HG02610 (cell line): ENCODE data around the gene DPEP1.
"Not testable (repeated sequence)": the region's sequence is repeated elsewhere in the genome, so short reads cannot be mapped to it uniquely, and the experiment has no call there.

Source experiments
- ATAC-seq: cut with Tn5 transposase; IDR thresholded peaks from one replicate; pipeline ENCODE4 v1.9.1; 2021; ENCODE audit warnings: mild to moderate bottlenecking, moderate library complexity; ENCODE audit not compliant: unreplicated experiment

DPEP1 gene

GRCh38 chr16:89645122-89645521 lies 31.7 kb downstream of the DPEP1 start:
- ATAC-seq: no peak

- no peak for ATAC-seq
These were observed 32.8 kb downstream of the DPEP1 start for GRCh38 chr16:89646270-89646669.

GRCh38 chr16:89646906-89647305 lies 33.5 kb downstream of the DPEP1 start:
- ATAC-seq: no peak

- ATAC-seq: no peak
These were observed 38.1 kb downstream of the DPEP1 start for GRCh38 chr16:89651584-89651983.

- ATAC-seq: no peak
These were observed 40.3 kb downstream of the DPEP1 start for GRCh38 chr16:89653656-89654295.

- ATAC-seq: no peak
These were observed 41.7 kb downstream of the DPEP1 start for GRCh38 chr16:89655062-89655643.

- no peak for ATAC-seq
These were observed 43.1 kb downstream of the DPEP1 start for GRCh38 chr16:89656435-89657121.

- ATAC-seq: peak; percentile 89
These were observed 44.2 kb downstream of the DPEP1 start, which contains the start of the genes CHMP1A and SPATA33 for GRCh38 chr16:89657442-89658220. TSS of gene CHMP1A (minus strand) at chr16:89657708. CDS start at chr16:89657588, 120 bp downstream. TSS of gene SPATA33 (plus strand) at chr16:89657836. CDS start at chr16:89657912, 76 bp downstream.

- ATAC-seq: no peak
These were observed 44.9 kb downstream of the DPEP1 start for GRCh38 chr16:89658221-89658879.

- no peak for ATAC-seq
These were observed 46.7 kb downstream of the DPEP1 start for GRCh38 chr16:89660146-89660545.

GRCh38 chr16:89661215-89661614 lies 47.8 kb downstream of the DPEP1 start:
- no peak for ATAC-seq

- not testable (repeated sequence) for ATAC-seq
These were observed 50.8 kb downstream of the DPEP1 start for GRCh38 chr16:89664238-89664637.

- not testable (repeated sequence) for ATAC-seq
These were observed 53.6 kb downstream of the DPEP1 start for GRCh38 chr16:89667000-89667399.

- ATAC-seq: no peak
These were observed 54.2 kb downstream of the DPEP1 start for GRCh38 chr16:89667633-89668032.

GRCh38 chr16:89668790-89669158 lies 55.3 kb downstream of the DPEP1 start:
- no peak for ATAC-seq

- ATAC-seq: no peak
These were observed 56.3 kb downstream of the DPEP1 start for GRCh38 chr16:89669755-89670154.

GRCh38 chr16:89670496-89671431 lies 57.3 kb downstream of the DPEP1 start:
- ATAC-seq: no peak

- not testable (repeated sequence) for ATAC-seq
These were observed 58.1 kb downstream of the DPEP1 start for GRCh38 chr16:89671565-89671964.

GRCh38 chr16:89672177-89672941 lies 58.9 kb downstream of the DPEP1 start:
- ATAC-seq: no peak
